ENCODE measurements around the gene CCDC57.

Gene CCDC57

GRCh38 chr17:82061047-82061925, 151.4 kb downstream of the CCDC57 start:
- DNase-seq (ENCODE audit: low read depth): no peak
- no peak overlapping the region for H3K4me3 ChIP-seq (ENCODE audit: low read length)
- TF ChIP-seq, protein P1, sequence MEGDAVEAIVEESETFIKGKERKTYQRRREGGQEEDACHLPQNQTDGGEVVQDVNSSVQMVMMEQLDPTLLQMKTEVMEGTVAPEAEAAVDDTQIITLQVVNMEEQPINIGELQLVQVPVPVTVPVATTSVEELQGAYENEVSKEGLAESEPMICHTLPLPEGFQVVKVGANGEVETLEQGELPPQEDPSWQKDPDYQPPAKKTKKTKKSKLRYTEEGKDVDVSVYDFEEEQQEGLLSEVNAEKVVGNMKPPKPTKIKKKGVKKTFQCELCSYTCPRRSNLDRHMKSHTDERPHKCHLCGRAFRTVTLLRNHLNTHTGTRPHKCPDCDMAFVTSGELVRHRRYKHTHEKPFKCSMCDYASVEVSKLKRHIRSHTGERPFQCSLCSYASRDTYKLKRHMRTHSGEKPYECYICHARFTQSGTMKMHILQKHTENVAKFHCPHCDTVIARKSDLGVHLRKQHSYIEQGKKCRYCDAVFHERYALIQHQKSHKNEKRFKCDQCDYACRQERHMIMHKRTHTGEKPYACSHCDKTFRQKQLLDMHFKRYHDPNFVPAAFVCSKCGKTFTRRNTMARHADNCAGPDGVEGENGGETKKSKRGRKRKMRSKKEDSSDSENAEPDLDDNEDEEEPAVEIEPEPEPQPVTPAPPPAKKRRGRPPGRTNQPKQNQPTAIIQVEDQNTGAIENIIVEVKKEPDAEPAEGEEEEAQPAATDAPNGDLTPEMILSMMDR (IDR thresholded peaks at IDR 0.05; ENCODE audit: insufficient read depth, low read depth, low read length, missing control alignments): no peak

- TF ChIP-seq, protein P1 (IDR thresholded peaks at IDR 0.05; ENCODE audit: insufficient read depth, low read depth, low read length, missing control alignments): no peak
- no peak overlapping the region for H3K4me3 ChIP-seq (ENCODE audit: low read length)
- no peak for DNase-seq (ENCODE audit: low read depth)
Observed at GRCh38 chr17:82060614-82061013, 152.0 kb downstream of the CCDC57 start.

GRCh38 chr17:82060001-82060380, 152.7 kb downstream of the CCDC57 start:
- DNase-seq (ENCODE audit: low read depth): no peak
- TF ChIP-seq, protein P1 (IDR thresholded peaks at IDR 0.05; ENCODE audit: insufficient read depth, low read depth, low read length, missing control alignments): no peak
- H3K4me3 ChIP-seq (ENCODE audit: low read length): no peak overlapping the region

GRCh38 chr17:82059272-82060000, 153.2 kb downstream of the CCDC57 start:
- no peak for DNase-seq (ENCODE audit: low read depth)
- H3K4me3 ChIP-seq (ENCODE audit: low read length): no peak overlapping the region
- TF ChIP-seq, protein P1 (IDR thresholded peaks at IDR 0.05; ENCODE audit: insufficient read depth, low read depth, low read length, missing control alignments): no peak

- H3K4me3 ChIP-seq (ENCODE audit: low read length): no peak overlapping the region
- no peak for DNase-seq (ENCODE audit: low read depth)
- TF ChIP-seq, protein P1 (IDR thresholded peaks at IDR 0.05; ENCODE audit: insufficient read depth, low read depth, low read length, missing control alignments): no peak
Observed at GRCh38 chr17:82058855-82059249, 153.8 kb downstream of the CCDC57 start.

GRCh38 chr17:82058230-82058854, 154.3 kb downstream of the CCDC57 start:
- H3K4me3 ChIP-seq (ENCODE audit: low read length): no peak overlapping the region
- no peak for DNase-seq (ENCODE audit: low read depth)
- TF ChIP-seq, protein P1 (IDR thresholded peaks at IDR 0.05; ENCODE audit: insufficient read depth, low read depth, low read length, missing control alignments): no peak

Data from epithelial cell of esophagus (primary cell).